Naive B cell (primary cell): Measurements from ENCODE around the gene TPM3. TPM values are rescaled to one million over a fixed set of nuclear protein-coding genes. Genes with fewer than 3 reads are reported as not detected.

Experiments used
- ATAC-seq, 2 donors: fragments of 150-1000 bp; cut with Tn5 transposase; 2 replicates each; pipeline ENCODE4 v1.10.0; 2021; ENCODE audit warnings: low read depth in 2 of 2, mild to moderate bottlenecking in 2 of 2, moderate library complexity in 2 of 2
- DNase-seq: peaks from one replicate; pipeline ENCODE4 v3.0.0; 2022
- H3K27ac Mint-ChIP-seq, 6 donors: one replicate each; pipeline ENCODE4 v1.8.0; 2020 to 2022; ENCODE audit warnings: mild to moderate bottlenecking in 6 of 6, mixed read lengths in 6 of 6, moderate library complexity in 5 of 6, inconsistent platforms in 2 of 6
- H3K27me3 Mint-ChIP-seq, 3 donors: one replicate each; pipeline ENCODE4 v1.8.0; 2021 to 2022; ENCODE audit warnings: mixed read lengths in 3 of 3, mild to moderate bottlenecking in 1 of 3
- H3K36me3 Mint-ChIP-seq, 2 donors: one replicate each; pipeline ENCODE4 v1.8.0; 2020 to 2022; ENCODE audit warnings: mixed read lengths in 2 of 2, inconsistent platforms in 1 of 2, mild to moderate bottlenecking in 1 of 2
- H3K4me1 Mint-ChIP-seq, 3 donors: one replicate each; pipeline ENCODE4 v1.8.0; 2020 to 2022; ENCODE audit warnings: mixed read lengths in 3 of 3, inconsistent platforms in 1 of 3, mild to moderate bottlenecking in 1 of 3, moderate library complexity in 1 of 3
- H3K4me3 Mint-ChIP-seq, 8 donors: one replicate each; pipeline ENCODE4 v1.8.0; 2020 to 2022; ENCODE audit warnings: mild to moderate bottlenecking in 8 of 8, mixed read lengths in 8 of 8, moderate library complexity in 8 of 8, inconsistent platforms in 2 of 8
- H3K9me3 Mint-ChIP-seq, 7 donors: one replicate each; pipeline ENCODE4 v1.8.0; 2020 to 2022; ENCODE audit warnings: mixed read lengths in 7 of 7, mild to moderate bottlenecking in 5 of 7, inconsistent platforms in 2 of 7, moderate library complexity in 1 of 7
- polyA plus RNA-seq, 6 donors: library from polyadenylated mRNA; unstranded; fragments of 300-500 nt; fragmentation: Illumina TruSeq; gene quantifications; one replicate each; pipeline ENCODE4 v1.2.3, GENCODE V29; 2021; ENCODE audit warnings: low read depth in 6 of 6

The TPM3 gene
- polyA plus RNA-seq, 6 donors from 2014 or later, result 669 to 816 (median 772) TPM

DNA sequence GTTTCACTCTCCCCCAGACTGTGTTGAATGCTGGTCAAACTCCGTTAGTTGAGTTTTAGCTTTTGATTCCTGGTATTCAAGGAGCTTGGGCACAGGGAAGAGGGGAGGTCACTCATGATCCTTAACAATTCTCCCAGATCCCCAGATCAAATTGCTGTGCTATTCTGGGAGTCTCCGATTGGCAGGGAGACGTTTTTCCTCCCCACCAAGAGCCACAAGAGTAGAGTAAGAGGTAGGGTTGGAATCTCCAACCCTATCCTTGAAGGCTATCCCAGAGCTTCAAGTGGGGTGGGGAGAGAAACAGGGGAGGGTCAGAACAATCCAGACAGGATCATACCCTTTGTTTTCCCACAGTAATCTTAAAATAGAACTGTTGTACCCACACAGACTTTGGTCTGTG, 576 bp upstream of the TPM3 start:
- DNase-seq (no peak), ATAC-seq (no peak)
- no peaks in the 10 kb centered on the region for H3K9me3 Mint-ChIP-seq
- peaks cover 13 to 30% (median 21%) of the 10 kb centered on the region in 3 donors for H3K27me3 Mint-ChIP-seq
- H3K36me3 Mint-ChIP-seq, result no peaks in the 10 kb centered on the region
- no peaks in the 10 kb centered on the region for H3K4me1 Mint-ChIP-seq
- no peak overlapping the region for H3K4me3 Mint-ChIP-seq
- no peak overlapping the region for H3K27ac Mint-ChIP-seq

DNA sequence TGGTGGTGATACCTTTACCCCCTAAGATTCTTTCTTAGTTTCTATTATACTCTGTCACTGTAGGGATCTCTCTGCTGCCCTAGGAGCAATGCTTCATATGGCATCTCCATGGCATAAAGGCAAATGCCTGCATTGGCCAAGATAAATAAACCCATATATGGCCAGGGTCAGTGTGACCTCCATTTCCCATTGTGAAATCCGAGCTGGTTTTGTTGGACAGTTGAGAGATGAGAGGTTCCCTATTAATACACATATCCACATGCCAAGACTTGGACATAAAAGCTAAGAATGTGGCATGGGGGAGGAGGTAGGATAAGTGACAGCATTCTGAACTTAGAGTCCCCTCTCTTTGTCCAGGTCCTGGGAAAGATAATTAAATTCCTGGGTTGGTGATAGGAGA, 1.4 kb downstream of the TPM3 start:
- DNase-seq, result no peak
- Mint-ChIP-seq H3K27me3 (peaks cover 13 to 30% (median 26%) of the 10 kb centered on the region in 3 donors), H3K9me3 (no peaks in the 10 kb centered on the region), H3K27ac (no peak overlapping the region), H3K36me3 (no peaks in the 10 kb centered on the region), H3K4me3 (no peak overlapping the region), H3K4me1 (no peaks in the 10 kb centered on the region)
- no peak for ATAC-seq

DNA sequence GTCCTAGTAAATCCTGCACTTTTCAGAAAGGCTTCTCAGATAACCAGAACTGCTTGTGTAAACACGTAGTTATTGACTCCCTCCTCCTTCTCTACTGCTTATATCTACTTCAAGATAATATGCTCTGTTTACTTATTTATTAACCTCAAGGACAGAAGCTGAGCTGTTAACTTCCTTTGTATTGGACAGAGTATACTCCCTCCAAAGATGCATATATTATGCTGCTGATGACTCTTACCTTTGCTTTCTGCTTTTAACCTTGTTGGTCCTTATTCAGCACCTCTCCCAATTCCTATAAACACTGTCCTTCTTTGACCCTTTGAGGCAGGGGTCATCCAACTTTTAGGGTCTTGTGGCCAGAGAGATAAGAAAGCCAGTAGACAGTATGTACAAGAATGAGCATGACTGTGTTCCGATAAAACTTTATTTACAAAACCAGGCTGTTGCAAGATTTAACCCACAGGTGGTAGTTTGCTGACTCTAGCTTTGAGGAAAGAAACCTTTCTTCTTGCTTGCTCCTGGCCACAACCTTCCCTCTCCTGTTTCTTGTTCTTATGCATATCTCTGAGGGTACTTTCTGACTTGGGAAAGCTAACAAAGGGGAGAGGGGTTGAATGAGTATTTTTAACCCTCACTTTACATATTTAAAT, 4.9 kb downstream of the TPM3 start:
- DNase-seq, result no peak
- peaks cover 4 to 9% of the 10 kb centered on the region in 2 donors for H3K36me3 Mint-ChIP-seq
- H3K27me3 Mint-ChIP-seq, result peaks cover 3 to 17% (median 10%) of the 10 kb centered on the region in 3 donors
- H3K4me1 Mint-ChIP-seq, result peaks cover 11 to 15% (median 12%) of the 10 kb centered on the region in 3 donors
- peak overlapping the region in 2 of 8 donors; percentile 2 to 100 for H3K4me3 Mint-ChIP-seq
- no peak for ATAC-seq
- peak overlapping the region in 1 of 6 donors; percentile 61 for H3K27ac Mint-ChIP-seq
- no peaks in the 10 kb centered on the region for H3K9me3 Mint-ChIP-seq

DNA sequence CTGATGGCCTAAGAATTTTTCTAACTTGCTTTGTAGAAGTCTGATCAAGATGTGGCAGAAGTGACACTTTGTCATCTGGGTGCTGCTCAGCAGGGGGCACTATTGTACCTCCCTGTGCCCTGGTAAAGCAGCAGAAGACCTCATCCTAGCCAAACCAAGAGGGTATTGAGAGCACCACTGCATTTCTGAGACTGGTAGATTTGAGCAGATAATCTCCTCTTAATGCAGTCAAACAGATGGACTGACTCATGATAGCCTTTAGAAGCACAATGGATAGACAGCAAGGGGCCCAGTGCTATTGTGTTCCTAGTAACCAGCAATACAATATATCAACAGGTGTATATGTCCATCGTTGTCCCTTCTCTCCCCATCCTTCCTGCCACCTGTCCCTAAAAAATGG, 5.7 kb downstream of the TPM3 start:
- H3K4me3 Mint-ChIP-seq, result peak overlapping the region in 1 of 8 donors; percentile 100
- peaks cover 17 to 23% (median 20%) of the 10 kb centered on the region in 3 donors for H3K4me1 Mint-ChIP-seq
- DNase-seq (peak; percentile 20), ATAC-seq (no peak)
- peak overlapping the region in 2 of 6 donors; percentile 11 to 57 for H3K27ac Mint-ChIP-seq
- no peaks in the 10 kb centered on the region for H3K9me3 Mint-ChIP-seq
- H3K27me3 Mint-ChIP-seq, result peaks cover 0 to 13% (median 2%) of the 10 kb centered on the region in 3 donors
- peaks cover 4 to 9% of the 10 kb centered on the region in 2 donors for H3K36me3 Mint-ChIP-seq

DNA sequence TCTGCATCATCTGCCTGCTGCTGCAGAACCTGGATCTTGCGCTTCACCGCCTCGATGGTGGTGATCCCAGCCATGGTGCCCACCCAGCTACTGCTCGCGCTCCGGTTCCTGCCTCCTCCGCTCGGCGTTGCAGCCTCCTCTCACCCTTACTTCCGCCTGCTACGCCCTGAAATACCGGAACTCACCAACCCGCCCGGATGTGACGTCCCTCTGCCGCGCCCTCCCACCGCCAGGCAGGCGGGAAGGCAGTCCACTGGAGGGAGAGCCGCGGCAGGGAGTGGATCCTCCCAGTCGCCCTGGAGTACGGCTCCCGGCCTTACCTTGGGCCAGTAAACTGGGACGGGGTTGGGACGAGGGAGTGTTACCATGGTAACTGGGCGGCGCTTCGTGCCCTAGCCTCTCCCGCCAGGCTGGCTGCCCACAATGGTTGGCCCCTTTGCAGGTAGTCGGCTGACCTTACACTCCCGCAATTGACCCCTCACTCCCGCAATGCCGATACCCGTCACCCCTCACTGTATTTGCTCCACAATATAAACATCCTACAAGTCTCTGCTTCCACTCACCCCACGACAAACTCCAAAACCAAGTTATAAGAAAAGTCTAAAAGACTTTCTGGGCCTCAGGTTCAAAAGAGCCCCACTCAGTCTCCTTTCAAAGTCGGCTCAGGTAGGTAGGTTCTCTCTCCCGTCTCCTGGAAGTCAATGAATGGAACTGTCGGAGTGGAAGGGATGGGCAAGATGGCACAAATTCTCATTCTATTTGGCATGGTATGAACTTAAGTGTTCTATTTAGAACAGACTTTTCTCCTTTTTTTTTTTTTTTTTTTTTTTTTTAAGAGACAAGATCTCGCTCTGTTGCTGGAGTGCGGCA, 8.6 kb downstream of the TPM3 start:
- Mint-ChIP-seq H3K27ac (peak overlapping the region; percentile 93 to 100 (median 100)), H3K4me1 (peaks cover 38 to 50% (median 49%) of the 10 kb centered on the region in 3 donors), H3K9me3 (no peaks in the 10 kb centered on the region), H3K27me3 (peaks cover 0 to 13% (median 0%) of the 10 kb centered on the region in 3 donors), H3K36me3 (peaks cover 4 to 9% of the 10 kb centered on the region in 2 donors), H3K4me3 (peak overlapping the region; percentile 97 to 100 (median 100))
- DNase-seq (peak; percentile 91), ATAC-seq (peak; percentile 78 to 81)

DNA sequence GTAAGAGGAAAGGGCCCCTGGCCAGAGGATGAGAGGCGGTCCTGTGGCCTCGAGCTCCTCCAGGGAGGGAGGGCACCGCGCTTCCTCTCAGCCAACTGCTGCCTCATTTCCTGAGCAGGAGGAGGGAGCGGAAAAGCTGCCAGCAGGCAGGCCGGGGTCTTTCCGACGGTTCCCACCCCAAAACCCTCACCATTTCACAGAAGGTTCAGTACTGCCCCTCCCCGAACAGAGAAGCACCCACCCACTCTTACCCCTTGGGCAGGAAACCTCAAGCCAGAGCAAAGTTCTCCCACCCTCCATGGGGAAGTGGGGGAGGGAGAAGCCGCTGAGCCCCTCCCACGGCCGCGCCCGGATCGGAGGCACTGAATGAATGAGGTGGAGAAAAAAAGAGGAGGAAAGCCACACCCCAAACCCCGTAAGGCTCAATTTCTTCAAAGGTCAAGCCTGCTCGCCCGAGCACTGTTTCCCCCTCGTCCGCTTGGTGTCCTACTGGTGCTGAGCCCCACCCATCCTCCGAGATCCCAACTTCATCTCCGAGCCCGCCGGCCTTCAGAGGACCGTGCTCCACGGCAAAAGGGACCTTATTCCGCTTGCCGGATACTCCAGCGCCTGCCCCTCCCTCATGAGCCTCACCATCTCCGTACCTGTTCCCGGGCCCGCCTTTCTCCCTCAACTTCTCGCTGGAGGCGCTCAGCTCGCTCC, 9.4 kb downstream of the TPM3 start:
- H3K9me3 Mint-ChIP-seq, result no peaks in the 10 kb centered on the region
- H3K27me3 Mint-ChIP-seq, result peaks cover 0 to 6% (median 0%) of the 10 kb centered on the region in 3 donors
- peaks cover 4 to 9% of the 10 kb centered on the region in 2 donors for H3K36me3 Mint-ChIP-seq
- peak; percentile 57 for DNase-seq
- peak overlapping the region; percentile 97 to 100 (median 100) for H3K4me3 Mint-ChIP-seq
- peaks cover 46 to 58% (median 57%) of the 10 kb centered on the region in 3 donors for H3K4me1 Mint-ChIP-seq
- peak; percentile 8 to 9 for ATAC-seq
- H3K27ac Mint-ChIP-seq, result peak overlapping the region; percentile 93 to 100 (median 100)

DNA sequence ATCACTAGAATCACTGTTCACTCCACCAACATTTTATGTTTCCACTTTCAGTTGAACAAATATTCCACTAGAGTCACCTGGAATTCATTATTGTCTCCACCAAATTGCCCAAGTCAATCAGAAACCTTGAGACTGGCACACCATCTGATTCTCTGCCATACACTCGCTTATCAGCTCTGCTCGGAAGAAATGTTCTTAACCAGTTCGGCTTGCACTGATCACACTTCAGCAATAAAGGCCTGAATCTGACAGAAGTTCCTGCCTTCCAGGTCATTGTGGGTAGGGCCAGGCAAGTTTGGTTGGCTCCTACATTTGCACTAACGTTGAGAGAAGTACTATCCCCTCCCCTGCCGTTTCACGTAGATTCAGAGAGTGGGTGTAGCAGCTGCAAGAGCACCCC, 10.0 kb downstream of the TPM3 start:
- H3K36me3 Mint-ChIP-seq, result peaks cover 4 to 9% of the 10 kb centered on the region in 2 donors
- peaks cover 0 to 1% (median 0%) of the 10 kb centered on the region in 3 donors for H3K27me3 Mint-ChIP-seq
- peak; percentile 20 to 32 for ATAC-seq
- H3K27ac Mint-ChIP-seq, result peak overlapping the region; percentile 93 to 100 (median 100)
- no peaks in the 10 kb centered on the region for H3K9me3 Mint-ChIP-seq
- peaks cover 51 to 64% (median 62%) of the 10 kb centered on the region in 3 donors for H3K4me1 Mint-ChIP-seq
- no peak for DNase-seq
- H3K4me3 Mint-ChIP-seq, result peak overlapping the region; percentile 97 to 100 (median 100)

DNA sequence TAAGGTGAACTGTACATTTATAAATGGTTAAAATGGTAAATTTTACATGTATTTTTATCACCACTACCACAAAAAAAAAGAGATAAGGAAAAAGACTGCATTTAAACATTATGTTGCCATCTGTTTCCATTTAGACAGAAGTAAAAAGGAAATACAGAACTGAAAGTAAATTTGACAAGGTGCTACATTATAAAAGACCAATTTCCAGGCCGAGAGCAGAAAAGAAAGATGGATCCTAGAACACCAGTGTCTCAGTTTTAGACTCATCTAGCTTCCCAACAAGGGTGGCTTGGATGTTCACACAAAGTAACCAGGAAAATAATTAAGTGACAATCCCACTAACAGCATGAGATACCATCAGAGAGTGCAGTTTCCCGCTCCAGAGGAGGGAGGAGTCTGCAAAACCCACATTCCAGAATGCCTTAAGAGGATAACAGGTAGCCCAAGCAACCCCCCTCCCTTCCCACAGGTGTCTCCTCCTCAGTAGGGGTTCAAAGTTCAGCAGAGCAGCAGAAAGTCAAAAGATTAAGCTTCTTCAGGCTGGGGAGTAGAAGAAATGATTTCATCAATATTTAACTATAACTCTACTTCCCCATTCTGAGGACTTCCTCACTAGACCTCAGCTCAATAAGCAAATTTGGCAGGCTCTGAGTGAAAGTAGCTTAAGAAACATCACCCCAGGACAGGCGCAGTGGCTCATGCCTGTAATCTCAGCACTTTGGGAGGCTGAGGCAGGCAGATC, 11.8 kb downstream of the TPM3 start:
- H3K36me3 Mint-ChIP-seq, result peaks cover 4 to 14% of the 10 kb centered on the region in 2 donors
- peak; percentile 68 to 71 for ATAC-seq
- peak; percentile 68 for DNase-seq
- H3K4me1 Mint-ChIP-seq, result peaks cover 64 to 76% (median 76%) of the 10 kb centered on the region in 3 donors
- H3K9me3 Mint-ChIP-seq, result no peaks in the 10 kb centered on the region
- no peaks in the 10 kb centered on the region for H3K27me3 Mint-ChIP-seq
- peak overlapping the region; percentile 97 to 100 (median 100) for H3K4me3 Mint-ChIP-seq
- peak overlapping the region; percentile 93 to 100 (median 98) for H3K27ac Mint-ChIP-seq

DNA sequence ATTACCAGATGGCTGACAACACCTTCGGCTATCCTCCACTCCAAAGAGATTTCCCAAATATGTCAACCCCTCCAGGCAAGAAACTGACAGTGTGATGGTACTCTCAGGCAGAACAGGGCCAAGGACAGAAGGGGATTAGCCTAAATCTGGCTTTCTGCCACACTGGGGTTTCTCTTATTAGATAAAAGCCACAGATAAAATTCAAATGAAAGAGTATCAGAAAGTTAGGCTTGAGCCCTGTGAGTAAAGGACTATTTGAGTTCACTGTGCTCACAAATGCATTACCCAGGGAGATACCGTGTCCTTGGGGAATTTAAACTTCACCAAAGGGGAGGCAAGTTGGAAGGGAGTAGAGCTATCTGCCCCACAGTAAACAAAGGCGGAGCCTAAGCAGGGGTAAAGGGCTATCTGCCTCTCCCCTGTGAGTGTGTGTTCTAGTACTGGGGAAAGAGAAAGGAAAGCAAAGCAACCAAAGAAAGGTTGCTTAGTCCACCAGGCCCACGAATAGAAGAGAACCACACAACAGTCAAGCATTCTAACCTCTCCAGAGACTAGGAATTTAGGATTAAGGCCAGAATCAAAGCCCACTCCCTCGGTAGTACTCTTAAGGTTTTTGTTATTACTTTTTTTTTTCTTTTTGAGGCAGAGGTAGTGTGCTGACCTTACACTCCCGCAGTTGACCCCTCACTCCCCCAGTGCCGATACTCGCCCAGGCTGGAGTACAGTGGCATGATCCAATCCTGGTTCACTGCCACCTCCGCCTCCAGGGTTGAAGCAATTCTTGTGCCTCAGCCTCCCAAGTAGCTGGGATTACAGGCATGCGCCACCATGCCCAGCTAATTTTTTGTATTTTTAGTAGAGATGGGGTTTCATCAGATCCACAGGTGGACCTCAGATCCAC, 12.7 kb downstream of the TPM3 start:
- Mint-ChIP-seq H3K9me3 (no peaks in the 10 kb centered on the region), H3K27ac (peak overlapping the region; percentile 93 to 100 (median 98)), H3K27me3 (no peaks in the 10 kb centered on the region), H3K4me3 (peak overlapping the region; percentile 40 to 100 (median 100)), H3K36me3 (peaks cover 4 to 14% of the 10 kb centered on the region in 2 donors), H3K4me1 (peaks cover 64 to 76% (median 76%) of the 10 kb centered on the region in 3 donors)
- DNase-seq (no peak), ATAC-seq (no peak)

DNA sequence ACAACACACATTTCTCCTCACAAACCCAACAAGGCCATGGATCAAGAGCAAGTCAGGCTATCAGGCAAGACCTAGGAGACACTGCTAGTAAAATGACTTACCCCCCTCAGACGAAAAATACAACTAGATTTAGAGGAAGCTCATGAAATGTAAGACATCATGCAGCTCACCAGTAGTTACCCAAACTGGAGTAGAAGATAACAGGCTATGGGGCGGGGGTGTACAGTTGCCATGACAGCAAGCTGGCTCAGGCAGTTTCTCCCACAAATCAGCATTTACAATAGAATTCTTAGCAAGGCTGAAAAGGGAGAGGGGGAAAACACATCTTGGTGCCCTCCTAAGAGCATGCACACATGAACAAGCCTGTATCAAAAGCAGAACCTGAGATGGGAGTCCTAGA, 13.9 kb downstream of the TPM3 start:
- Mint-ChIP-seq H3K9me3 (no peaks in the 10 kb centered on the region), H3K27me3 (no peaks in the 10 kb centered on the region), H3K4me1 (peaks cover 58 to 69% (median 69%) of the 10 kb centered on the region in 3 donors), H3K4me3 (peak overlapping the region; percentile 3 to 100 (median 62)), H3K27ac (peak overlapping the region; percentile 40 to 93 (median 82)), H3K36me3 (peaks cover 3 to 10% of the 10 kb centered on the region in 2 donors)
- ATAC-seq (no peak), DNase-seq (no peak)

DNA sequence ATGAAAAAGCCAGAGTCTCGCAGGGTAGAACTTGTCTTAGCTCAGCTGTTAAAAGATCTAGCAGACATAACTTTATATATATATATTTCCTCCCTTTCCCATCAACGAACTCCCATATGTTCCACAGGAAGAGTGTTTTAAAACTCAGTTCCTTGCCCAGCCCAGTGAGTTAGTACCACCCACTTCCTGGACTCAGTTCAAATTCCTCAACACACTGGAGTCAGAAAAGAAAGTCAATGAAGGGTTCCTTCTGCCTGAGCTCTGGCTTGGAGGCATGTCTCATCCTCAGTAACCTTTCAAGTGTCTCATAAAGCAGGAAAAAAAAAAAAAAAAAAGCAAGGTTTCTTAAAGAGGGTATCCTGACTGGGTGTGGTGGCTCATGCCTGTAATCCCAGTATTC, 15.6 kb downstream of the TPM3 start:
- Mint-ChIP-seq H3K9me3 (no peaks in the 10 kb centered on the region), H3K36me3 (peaks cover 8 to 22% of the 10 kb centered on the region in 2 donors), H3K27me3 (no peaks in the 10 kb centered on the region), H3K4me3 (peak overlapping the region in 3 of 8 donors; percentile 8 to 30 (median 18)), H3K27ac (peak overlapping the region; percentile 3 to 93 (median 72)), H3K4me1 (peaks cover 49 to 64% (median 63%) of the 10 kb centered on the region in 3 donors)
- no peak for DNase-seq
- ATAC-seq, result no peak

DNA sequence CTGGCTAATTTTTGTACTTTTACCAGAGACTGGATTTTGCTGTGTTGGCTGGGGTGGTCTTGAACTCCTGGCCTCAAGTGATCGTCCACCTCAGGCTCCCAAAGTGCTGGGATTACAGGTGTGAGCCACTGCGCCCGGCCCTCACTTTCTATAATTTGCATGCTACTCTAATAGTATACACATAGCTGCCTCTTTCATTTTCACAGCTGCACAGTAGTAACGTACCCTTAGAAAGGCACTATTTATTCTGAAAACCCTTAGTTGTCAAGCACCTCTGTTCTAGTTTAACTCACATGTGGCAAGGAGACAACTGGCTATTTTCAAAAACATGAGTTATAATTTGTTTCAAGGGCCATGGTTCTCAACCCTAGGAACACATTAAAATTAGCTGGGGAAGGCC, 17.2 kb downstream of the TPM3 start:
- DNase-seq (no peak), ATAC-seq (no peak)
- Mint-ChIP-seq H3K9me3 (no peaks in the 10 kb centered on the region), H3K36me3 (peaks cover 21 to 39% of the 10 kb centered on the region in 2 donors), H3K4me3 (no peak overlapping the region), H3K27me3 (no peaks in the 10 kb centered on the region), H3K27ac (no peak overlapping the region), H3K4me1 (peaks cover 38 to 53% (median 50%) of the 10 kb centered on the region in 3 donors)
